Heart left ventricle (tissue), 13 donors: Measurements from ENCODE around the gene GPX7.

ENCODE experiments used
- CTCF ChIP-seq, 12 donors: fragments of 200-600 bp; sonication (generic) in 4 of 12; IDR thresholded peaks; one replicate each; pipeline versions ENCODE4 v1.5.0 to v1.8.0; 2018 to 2022; ENCODE audit warnings: antibody characterized with exemption in 12 of 12, mild to moderate bottlenecking in 5 of 12
- POLR2A ChIP-seq, 2 donors: fragments of 450-650 bp; IDR thresholded peaks; one replicate each; pipeline ENCODE4 v1.6.1; 2017; ENCODE audit warnings: antibody characterized with exemption in 2 of 2, mild to moderate bottlenecking in 2 of 2, moderate library complexity in 2 of 2
- donor health status: ischemic (EF 13 %, LVEDD 7.1; RV severe dilation, severe dysfunction).
- donor health status: DM: no; HTN: yes; CAD: no.
- donor health status: DM: no; HTN: no; CAD: no.
- donor health status: ischemic (EF 25% LVEDD 6.9; RV normal size, moderate dysfunction).
- donor health status: ischemic (EF 25% LVEDD 5.7; RV mildly dilated, moderate dysfunction).
- donor health status: ischemic (EF 35%, LVEDD 5.7; RV mildly dilated, moderate dysfunction).
- donor health status: nonischemic (EF 11% LVEDD 7.7; RV severe dilation, severe dysfunction).
- donor health status: DM: yes; HTN: yes; CAD: no.
- donor health status: PGD.
- donor health status: ischemic (EF 29% LVEDD 5.4; RV normal size, mild dysfunction).
- donor health status: nonischemic (EF 23%, LVEDD 6.1; RV moderate dilation, normal function).

DNA sequence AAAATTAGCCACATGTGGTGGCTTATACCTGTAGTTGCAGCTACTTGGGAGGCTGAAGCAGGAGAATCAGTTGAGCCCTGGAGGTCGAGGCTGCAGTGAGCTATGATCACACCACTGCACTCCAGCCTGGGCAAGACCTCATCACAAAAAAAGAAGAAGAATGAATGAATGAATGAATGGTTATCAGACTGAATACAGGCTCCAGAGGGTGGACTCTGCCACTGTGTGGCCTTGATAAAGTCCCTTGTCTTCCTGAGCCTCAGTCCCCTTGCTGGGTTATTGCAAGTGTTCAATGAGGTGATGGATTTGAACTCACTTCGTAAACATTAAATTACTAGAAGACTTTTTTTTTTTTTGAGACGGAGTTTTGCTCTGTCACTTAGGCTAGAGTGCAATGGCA lies 55.5 kb downstream of the GPX7 start:
- TF ChIP-seq CTCF (IDR thresholded peaks at IDR 0.05) (no peak), POLR2A (IDR thresholded peaks at IDR 0.05) (no peak)
